ENCODE measurements around the gene GTF2F2. TPM values are rescaled to one million over a fixed set of nuclear protein-coding genes. Genes with fewer than 3 reads are reported as not detected.
A peak's percentile ranks its signal among the peaks of the same experiment; 100 is the strongest.

GTF2F2 gene
- total and polyA plus RNA-seq, 2 donors (not counting 3 experiments of a cell fraction or from before 2014, with no cell fraction given): 7.5 to 23.6 TPM

DNA sequence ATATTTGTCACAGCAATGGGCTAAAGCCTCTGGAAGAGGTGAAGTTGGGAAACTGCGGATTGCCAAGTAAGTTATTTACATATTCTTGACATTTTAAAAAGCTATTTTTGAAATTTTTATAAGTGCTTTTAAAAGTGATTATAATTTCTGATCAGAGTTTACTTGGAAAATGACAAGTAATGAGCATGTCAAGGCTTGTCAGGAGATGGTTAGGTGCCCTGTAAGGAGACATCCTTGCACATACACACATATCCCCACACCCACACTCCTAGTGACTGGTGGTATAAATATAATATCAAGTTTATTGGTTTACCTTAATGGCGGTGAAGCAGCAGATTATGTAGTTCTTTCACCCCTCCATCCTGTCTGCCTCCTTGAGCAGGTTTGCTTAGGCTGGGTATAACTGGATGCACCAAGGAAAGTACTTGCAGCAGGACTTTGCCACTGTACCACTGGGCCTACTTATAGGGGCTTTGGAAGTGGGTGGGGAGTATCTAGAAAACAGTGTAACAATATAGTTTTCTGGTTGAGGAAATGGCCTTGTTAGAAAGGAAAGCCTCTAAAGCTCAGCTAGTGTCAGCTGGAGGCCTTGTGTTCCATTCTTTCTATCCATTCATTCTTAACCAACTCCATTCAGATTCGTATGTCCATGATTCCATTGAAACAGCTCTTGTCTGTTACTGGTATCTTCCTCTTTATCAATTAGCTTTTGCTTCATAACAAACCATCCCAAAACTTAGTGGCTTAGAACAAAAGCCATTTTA, 16.6 kb downstream of the GTF2F2 start:
- ChIA-PET POLR2A (no interaction called here), CTCF (interaction anchor here (1.8 kb wide), 1 partner anchor 34 kb away, joined by 4 read pairs; no protein-coding TSS in a partner anchor)
- TF ChIP-seq EZH2 (IDR thresholded peaks at IDR 0.05; ENCODE audit: borderline replicate concordance, low read depth, low read length, severe bottlenecking) (no peak), CTCF (IDR thresholded peaks at IDR 0.05; ENCODE audit: extremely low read depth in 1 of 2, insufficient read depth in 1 of 2, low read depth in 1 of 2, low read length in 2 of 2) (no peak)
- H3K9me3 ChIP-seq (replicated peaks; ENCODE audit: control insufficient read depth, insufficient read depth, low read length): no peaks in the 10 kb centered on the region
- dilution Hi-C loops (cut with MboI; ENCODE audit: extremely low pct_ligation_motif_present, low sequenced_read_pairs) (no loop called here), intact Hi-C loops (cut with micrococcal nuclease) (no loop called here)
- H3K9ac ChIP-seq (replicated peaks; ENCODE audit: extremely low read depth, insufficient read depth, low read length): no peak overlapping the region
- BruUV-seq (replicated peaks): no TSS peak
- H3K4me1 ChIP-seq (ENCODE audit: control insufficient read depth, extremely low read depth, insufficient read depth, low read length): no peaks in the 10 kb centered on the region
- no peak overlapping the region for H3K27ac ChIP-seq (ENCODE audit: insufficient read depth, low read depth, low read length)
- H3K9me1 ChIP-seq (replicated peaks; ENCODE audit: control insufficient read depth, extremely low read depth, insufficient read depth, low read length): no peaks in the 10 kb centered on the region
- H3K27me3 ChIP-seq (ENCODE audit: control insufficient read depth in 2 of 2, insufficient read depth in 2 of 2, low read length in 2 of 2): no peaks in the 10 kb centered on the region
- H3K79me2 ChIP-seq (ENCODE audit: control insufficient read depth, insufficient read depth, low read length): peaks cover 43% of the 10 kb centered on the region
- H3K36me3 ChIP-seq (ENCODE audit: control insufficient read depth in 2 of 2, extremely low read depth in 1 of 2, insufficient read depth in 2 of 2, low read length in 2 of 2): no peaks in the 10 kb centered on the region
- no peak overlapping the region for H3K4me3 ChIP-seq (replicated peaks in 1 of 3; ENCODE audit: insufficient read depth in 1 of 3, low read depth in 1 of 3, low read length in 3 of 3)
- FAIRE-seq (peak; percentile 15), DNase-seq (ENCODE audit: low read depth, low spot score) (no peak)
- H4K20me1 ChIP-seq (replicated peaks; ENCODE audit: control insufficient read depth, extremely low read depth, insufficient read depth, low read length): peaks cover under 1% of the 10 kb centered on the region
- H2AFZ ChIP-seq (ENCODE audit: low read depth, low read length): no peak overlapping the region
- no peak overlapping the region for H3K4me2 ChIP-seq (ENCODE audit: insufficient read depth, low read length)

DNA sequence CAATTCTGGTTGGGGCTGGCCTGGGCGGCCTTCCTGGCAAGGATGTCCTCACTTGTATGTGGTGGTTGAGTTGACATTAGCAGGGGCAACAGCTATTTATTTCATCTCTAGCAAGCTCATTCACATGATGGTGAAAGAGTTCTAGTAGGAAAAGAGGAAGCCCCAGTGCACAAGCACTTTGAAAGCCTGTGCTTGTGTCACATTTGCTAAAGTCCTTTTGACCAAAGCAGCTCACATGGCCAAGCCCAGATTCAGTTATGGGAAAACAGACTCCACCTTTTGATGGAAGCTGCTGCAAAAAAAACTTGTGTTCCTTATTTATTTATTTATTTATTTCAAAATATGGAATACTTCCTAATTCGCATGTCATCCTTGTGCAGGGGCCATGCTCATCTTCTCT, 17.2 kb downstream of the GTF2F2 start:
- no TSS peak for BruUV-seq (replicated peaks)
- TF ChIP-seq POLR2AphosphoS5 (IDR thresholded peaks at IDR 0.05; ENCODE audit: insufficient read depth, low read depth, low read length) (no peak), MYC (IDR thresholded peaks at IDR 0.05; ENCODE audit: low read depth, low read length) (no peak), JUN (IDR thresholded peaks at IDR 0.05; ENCODE audit: borderline replicate concordance, insufficient read depth, insufficient read length, low read depth) (no peak), POLR2A (IDR thresholded peaks at IDR 0.05; ENCODE audit: low read depth, low read length) (no peak)
- intact Hi-C loops (cut with micrococcal nuclease): no loop called here
- Histone ChIP-seq H3K9me3 (replicated peaks; ENCODE audit: control insufficient read depth, insufficient read depth, low read length) (no peaks in the 10 kb centered on the region), H3K4me1 (ENCODE audit: control insufficient read depth, extremely low read depth, insufficient read depth, low read length) (no peaks in the 10 kb centered on the region), H3K9me1 (replicated peaks; ENCODE audit: control insufficient read depth, extremely low read depth, insufficient read depth, low read length) (no peaks in the 10 kb centered on the region), H2AFZ (ENCODE audit: low read depth, low read length) (no peak overlapping the region), H3K4me3 (replicated peaks in 1 of 3; ENCODE audit: insufficient read depth in 1 of 3, low read depth in 1 of 3, low read length in 3 of 3) (no peak overlapping the region), H3K4me2 (ENCODE audit: insufficient read depth, low read length) (no peak overlapping the region), H4K20me1 (replicated peaks; ENCODE audit: control insufficient read depth, extremely low read depth, insufficient read depth, low read length) (no peaks in the 10 kb centered on the region), H3K27ac (ENCODE audit: insufficient read depth, low read depth, low read length) (no peak overlapping the region), H3K79me2 (ENCODE audit: control insufficient read depth, insufficient read depth, low read length) (peaks cover 37% of the 10 kb centered on the region), H3K36me3 (ENCODE audit: control insufficient read depth in 2 of 2, extremely low read depth in 1 of 2, insufficient read depth in 2 of 2, low read length in 2 of 2) (no peaks in the 10 kb centered on the region), H3K9ac (replicated peaks; ENCODE audit: extremely low read depth, insufficient read depth, low read length) (no peak overlapping the region), H3K27me3 (ENCODE audit: control insufficient read depth in 2 of 2, insufficient read depth in 2 of 2, low read length in 2 of 2) (no peaks in the 10 kb centered on the region)
- ChIA-PET CTCF (interaction anchor here (1.8 kb wide), 1 partner anchor 35 kb away, joined by 4 read pairs; no protein-coding TSS in a partner anchor), POLR2A (no interaction called here)
- DNase-seq (ENCODE audit: low read depth, low spot score) (no peak), FAIRE-seq (no peak)
- dilution Hi-C loops (cut with MboI; ENCODE audit: extremely low pct_ligation_motif_present, low sequenced_read_pairs): no loop called here
